HG02938 (cell line): Measurements from ENCODE around the gene BCO1.
"Not testable (repeated sequence)": the region's sequence is repeated elsewhere in the genome, so short reads cannot be mapped to it uniquely, and the experiment has no call there.

Source experiments
- ATAC-seq: cut with Tn5 transposase; IDR thresholded peaks from one replicate; pipeline ENCODE4 v1.9.1; 2021; ENCODE audit warnings: mild to moderate bottlenecking, moderate library complexity; ENCODE audit not compliant: unreplicated experiment

BCO1 gene

DNA sequence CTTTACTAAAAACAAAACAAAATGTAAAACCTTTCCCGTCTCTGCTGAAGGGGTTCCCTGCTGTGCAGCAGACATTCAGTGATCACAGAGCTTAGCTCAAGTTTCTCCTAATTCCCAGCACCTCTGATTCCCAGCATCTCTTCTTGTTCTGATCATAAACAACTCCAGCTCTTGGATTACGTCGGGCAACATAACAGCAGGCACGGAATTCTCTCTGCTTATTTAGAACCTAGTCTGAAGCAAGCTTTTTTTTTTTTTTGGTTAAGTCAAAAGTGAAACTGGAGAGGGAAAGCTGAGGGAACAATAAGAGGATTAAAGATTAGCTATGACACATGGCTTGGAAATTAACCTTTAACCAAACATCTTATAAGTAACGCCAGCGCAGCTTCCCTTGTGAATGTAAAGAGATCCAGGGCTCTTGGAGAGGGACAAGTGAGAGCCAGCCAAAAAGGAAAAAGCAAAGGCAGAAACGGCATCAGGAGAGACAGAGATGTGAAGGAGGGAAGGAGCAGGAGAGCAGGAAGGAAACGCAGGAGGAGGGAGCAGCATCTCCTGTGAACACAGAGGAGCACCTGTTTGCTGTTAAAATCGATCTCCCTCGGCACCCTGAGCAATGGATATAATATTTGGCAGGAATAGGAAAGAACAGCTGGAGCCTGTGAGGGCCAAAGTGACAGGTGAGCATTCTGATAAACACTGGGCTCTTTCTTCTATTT is at the start of gene BCO1:
TSS of gene BCO1 (plus strand) at position 394 of the 716 bp plus-strand sequence. CDS start at position 614, 220 bp downstream.
- ATAC-seq, result peak; percentile 67

GRCh38 chr16:81189100-81189664 is 49.3 kb upstream of the BCO1 start:
- no peak for ATAC-seq

- no peak for ATAC-seq
These were observed 47.8 kb upstream of the BCO1 start for GRCh38 chr16:81190667-81191066.

DNA sequence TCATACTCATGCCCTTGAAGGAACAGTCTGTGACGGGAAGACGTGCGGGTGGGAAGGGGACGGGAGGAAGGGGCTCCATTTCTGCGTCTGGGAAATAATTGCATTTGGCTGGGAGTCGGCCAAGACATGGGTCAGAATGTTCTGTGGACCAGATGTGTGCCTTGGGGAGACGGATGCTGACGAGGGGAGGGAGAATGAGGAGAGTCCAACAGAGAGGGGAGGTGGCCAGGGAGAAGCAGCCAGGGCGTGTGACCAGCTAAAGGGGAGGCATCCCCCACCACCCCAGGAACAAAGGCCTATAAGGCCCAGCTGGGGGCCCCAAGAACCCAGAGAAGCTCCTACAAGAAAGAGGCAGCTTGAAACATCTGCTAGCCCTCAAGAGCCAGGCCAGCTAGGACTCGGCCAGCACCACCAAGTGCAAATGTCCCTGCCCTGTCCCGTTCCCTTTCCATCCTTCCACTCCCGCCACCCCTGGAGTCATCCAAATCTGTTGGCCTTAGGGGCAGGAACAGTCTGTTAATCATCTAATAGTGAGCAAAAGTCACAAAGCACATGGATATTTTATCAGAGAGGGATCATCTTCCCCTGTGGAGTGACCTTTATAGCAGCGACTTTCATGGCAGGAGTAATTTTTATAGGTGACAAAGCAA is 42.5 kb upstream of the BCO1 start:
- no peak for ATAC-seq

DNA sequence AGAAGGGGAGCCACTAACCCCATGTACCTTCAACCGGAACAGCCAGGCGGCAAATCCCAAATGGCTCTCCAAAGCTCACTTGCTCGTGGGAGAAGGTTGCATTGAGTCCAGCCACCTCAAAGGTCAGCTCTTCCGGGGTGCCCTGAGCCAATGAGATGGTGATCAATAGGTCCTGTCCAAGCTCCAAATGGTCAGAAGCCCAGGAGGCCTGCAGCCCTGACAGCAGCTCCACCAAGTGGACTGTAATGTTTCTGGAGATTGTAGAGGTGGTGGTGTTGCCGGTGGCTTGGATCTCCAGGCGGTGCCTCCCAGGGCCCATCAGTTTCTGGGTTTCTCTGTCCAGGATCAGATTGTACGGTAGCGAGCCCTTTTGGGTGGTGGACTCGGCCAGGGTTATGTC is 39.9 kb upstream of the BCO1 start:
- ATAC-seq, result no peak

DNA sequence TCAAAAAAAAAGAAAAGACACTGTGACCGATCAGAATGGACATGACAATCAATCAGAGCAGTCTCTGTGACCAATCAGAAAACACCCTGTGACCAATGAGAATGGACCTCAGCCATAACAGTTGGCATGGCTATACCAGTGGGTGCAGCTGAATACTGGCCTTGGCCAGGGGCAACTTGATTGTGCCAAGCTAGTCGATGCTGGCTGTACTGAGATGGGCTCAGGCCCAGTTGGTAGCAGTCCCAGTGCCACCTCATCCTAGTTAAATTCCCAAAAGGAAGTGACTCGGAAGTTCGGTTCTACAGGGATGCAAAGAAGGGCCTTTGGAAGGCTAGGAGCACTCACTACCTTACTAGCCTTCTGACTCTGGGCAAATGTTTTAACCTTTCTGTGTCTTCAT is 37.2 kb upstream of the BCO1 start:
- no peak for ATAC-seq

DNA sequence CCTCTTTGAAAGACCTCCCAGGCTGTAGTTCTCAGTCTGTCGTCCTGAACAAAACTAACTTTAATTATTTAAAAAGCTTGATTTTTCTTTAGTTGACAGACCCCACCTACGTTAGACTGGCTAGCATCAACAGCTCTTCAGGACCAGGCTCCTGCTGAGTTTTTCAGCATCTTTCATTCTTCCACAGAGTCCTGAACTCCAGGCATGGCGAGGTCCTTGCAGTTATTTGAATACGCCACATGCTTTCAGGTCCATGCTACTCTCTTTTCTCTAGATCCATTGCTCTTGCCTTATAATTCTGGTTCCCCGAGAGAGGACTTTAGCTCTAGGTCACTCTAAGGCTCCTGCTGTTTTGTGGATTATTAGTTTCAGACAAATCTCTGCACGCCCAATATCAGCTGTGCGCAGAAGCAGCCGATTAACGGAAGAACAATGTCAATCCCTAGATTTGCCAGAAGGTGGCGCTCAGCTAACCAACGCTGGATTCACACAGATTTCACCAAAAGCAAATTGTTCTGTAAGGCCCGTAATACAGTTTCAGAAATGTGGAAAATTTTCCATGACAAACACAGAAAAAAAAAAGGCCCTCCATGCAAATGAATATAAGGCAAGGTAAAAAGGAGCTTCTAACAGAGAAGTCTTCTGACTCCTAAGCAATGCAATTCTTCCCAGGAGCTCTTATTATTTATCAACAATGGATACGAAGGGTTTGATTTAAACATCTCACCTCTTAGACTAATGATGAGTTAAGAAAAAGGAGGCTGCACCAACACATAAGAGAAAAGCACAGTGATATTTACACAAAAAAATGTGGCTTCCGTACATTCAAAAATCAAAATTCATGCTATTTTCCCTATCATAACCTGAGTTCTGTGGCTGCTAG is 33.5 kb upstream of the BCO1 start:
- ATAC-seq, result no peak

DNA sequence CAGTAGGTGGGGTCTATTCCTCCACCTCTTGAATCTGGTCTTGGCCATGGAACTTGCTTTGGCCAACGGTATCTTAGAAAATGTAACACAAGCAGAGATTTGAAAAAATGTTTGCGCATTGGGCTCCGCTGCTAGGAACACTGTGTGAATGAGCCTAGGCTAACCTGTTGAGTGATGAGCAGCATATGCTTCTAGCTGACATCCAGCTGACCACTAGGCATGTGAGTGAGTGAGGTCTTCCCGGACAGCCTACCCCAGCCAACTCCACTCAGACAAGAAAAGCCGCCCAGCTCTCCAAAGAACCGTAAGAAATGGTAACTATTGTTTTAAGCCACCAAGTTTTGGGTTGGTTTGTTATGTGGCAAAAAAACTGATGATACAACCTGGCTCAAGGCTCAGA is 31.4 kb upstream of the BCO1 start:
- ATAC-seq, result no peak

DNA sequence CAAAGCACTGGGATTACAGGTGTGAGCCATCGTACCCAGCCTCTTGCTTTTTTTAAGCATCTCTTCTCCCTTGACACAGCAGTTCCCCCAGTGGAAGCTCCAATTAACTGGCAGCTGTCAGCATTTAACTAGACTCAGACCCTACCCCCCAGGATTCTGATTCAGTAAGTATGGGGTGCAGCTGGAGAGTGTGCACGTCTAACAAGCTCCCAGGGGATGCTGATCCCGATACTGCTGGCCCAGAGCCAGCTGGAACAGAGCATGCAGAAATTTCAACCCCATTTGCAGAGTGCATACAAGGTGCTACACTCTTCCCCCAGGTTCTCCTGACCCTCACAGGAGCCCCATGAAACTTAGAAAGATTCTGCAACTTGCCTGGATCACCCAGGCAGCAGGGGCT is 27.7 kb upstream of the BCO1 start:
- no peak for ATAC-seq

GRCh38 chr16:81212830-81213465 is 25.5 kb upstream of the BCO1 start:
- no peak for ATAC-seq

DNA sequence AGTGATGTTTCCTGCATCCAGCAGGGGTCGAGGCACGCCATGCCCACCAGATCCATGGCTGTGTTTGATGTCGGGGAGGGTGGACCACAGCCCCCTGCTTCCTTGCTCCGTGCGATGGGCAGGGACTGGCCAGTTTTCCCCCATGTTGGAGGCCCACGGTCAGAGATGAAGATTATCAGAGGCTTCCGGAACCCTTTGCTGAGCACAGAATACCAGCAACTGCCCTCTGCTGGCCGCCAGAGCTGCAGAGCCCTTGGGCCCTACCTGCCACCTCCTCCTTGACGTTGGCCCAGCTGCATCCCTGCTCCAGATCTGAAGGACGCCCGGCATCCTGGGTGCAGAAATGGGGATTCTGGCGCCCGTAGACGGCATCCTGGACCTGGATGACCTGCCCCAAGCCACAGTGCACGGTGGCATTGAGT is 23.7 kb upstream of the BCO1 start:
- ATAC-seq, result no peak

DNA sequence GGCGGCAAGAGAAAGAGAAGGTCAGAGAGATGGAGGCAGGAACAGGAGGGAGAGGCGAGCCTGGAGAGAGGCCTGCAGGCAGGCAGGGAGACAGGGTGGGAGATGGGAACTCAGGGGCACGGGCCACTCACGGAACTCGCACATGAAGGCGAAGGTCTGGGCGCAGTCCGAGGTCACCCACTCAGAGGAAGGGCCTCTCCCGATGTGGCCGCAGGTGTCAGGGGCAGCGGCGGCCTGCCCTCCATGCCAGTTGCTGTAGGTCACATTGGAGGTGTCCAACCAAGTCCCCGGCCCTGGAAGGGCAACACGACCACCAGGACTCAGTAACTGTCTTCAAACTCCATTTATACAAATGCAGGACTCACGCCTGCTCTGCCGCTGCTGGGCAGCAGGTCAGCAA is 22.4 kb upstream of the BCO1 start:
- no peak for ATAC-seq

DNA sequence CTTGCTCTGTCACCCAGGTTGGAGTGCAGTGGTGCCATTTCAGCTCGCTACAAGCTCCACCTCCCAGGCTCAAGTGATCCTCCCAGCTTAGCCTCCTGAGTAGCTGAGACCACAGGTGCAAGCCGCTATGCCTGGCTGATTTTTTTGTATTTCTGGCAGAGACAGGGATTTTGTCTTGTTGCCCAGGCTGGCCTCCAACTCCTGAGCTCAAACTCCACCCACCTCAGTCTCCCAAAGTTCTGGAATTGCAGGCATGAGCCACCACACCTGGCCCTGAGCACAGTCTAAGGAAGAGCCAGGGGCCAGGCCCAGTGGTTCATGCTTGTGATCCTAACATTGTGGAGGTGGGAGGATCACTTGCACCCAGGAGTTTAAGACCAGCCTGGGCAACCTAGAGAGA is 21.8 kb upstream of the BCO1 start:
- ATAC-seq, result no peak

DNA sequence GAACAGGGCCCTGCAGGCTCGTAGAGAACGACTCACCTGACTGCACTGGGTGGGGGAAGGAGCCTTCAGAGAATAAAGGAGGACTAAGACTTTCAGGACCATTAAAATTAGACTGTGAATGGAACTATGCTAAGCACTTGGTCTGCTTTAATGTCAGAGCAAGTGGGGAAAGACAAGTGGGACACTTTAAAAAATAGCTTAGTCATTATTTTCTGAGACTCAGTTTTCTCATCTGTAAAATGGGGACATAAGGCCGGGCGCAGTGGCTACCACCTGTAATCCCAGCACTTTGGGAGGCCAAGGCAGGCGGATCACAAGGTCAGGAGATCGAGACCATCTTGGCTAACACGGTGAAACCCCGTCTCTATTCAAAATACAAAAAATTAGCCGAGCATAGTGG is 19.3 kb upstream of the BCO1 start:
- ATAC-seq, result no peak

GRCh38 chr16:81220349-81220748 is 18.1 kb upstream of the BCO1 start:
- ATAC-seq, result no peak

DNA sequence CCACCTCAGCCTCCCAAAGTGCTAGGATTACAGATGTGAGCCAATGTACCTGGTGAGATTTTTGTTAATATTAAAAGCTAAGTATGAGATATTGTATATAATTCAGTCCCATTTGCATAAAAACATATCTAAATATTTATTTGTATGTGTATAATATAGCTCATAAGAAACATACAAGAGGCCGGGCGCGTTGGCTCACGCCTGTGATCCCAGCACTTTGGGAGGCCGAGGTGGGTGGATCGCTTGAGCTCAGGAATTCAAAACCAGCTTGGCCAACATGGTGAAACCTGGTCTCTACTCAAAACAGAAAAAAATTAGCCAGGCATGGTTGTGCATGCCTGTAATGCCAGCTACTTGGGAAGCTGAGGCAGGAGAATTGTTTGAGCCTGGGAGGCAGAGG is 16.8 kb upstream of the BCO1 start:
- ATAC-seq, result no peak

DNA sequence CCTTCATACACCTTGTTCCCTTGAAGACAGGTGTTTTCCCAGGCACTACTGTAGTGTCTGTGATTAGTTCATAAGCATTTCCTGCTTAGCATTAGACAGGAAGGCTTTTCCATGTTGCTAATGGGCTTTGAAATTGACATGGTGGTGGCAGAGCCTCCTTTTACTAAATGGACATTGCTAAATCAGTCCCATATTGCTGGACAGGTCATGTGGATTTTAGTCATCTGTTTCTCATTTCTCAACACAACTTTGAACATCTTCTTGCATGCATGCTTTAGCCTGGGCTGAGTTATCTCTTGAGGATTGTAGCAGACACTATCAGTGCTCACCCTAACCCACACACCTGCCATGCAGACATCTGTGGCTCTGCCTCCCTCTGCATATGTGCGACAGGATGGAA is 13.7 kb upstream of the BCO1 start:
- no peak for ATAC-seq

GRCh38 chr16:81225697-81226096 is 12.8 kb upstream of the BCO1 start:
- ATAC-seq, result not testable (repeated sequence)

- no peak for ATAC-seq
These were observed 10.7 kb upstream of the BCO1 start for GRCh38 chr16:81227785-81228184.

- ATAC-seq, result no peak
These were observed 8.7 kb upstream of the BCO1 start for GRCh38 chr16:81229811-81230210.

- ATAC-seq, result peak; percentile 78
These were observed 7.5 kb upstream of the BCO1 start for GRCh38 chr16:81231014-81231413.
